Measurements from ENCODE around the gene EPHA1. TPM values are rescaled to one million over a fixed set of nuclear protein-coding genes. Genes with fewer than 3 reads are reported as not detected.

Gene EPHA1
- total and polyA plus RNA-seq, 12 donors, result 0.07 to 1.3 (median 0.46) TPM; not detected in 3

DNA sequence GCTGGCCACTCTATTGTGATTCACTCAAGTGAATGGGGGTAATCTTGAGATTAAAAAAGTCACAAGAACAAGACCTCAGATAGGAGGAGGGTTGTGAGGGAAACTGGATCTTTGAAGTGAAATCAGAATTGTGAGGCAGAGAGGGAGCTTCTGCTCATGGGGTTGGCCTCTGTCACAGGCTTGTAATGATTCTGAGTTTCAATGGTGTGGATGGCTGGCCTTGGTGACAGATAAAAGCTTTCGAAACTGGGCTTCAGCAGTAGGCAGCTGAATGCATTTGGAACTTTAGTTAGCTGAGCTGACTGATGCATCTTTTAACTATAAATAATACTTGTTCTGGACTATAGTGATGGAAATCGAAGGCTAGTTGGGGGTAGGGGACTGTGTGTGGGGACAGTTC, 46.8 kb upstream of the EPHA1 start:
- no peak overlapping the region for H3K4me3 ChIP-seq
- H3K36me3 ChIP-seq (replicated peaks in 1 of 2), result no peaks in the 10 kb centered on the region
- DNase-seq, result no peak
- no peaks in the 10 kb centered on the region for H3K4me1 ChIP-seq (replicated peaks in 1 of 2)
- H3K27ac ChIP-seq, result no peak overlapping the region
- intact Hi-C loops (cut with DNase I), result no loop called here
- H3K27me3 ChIP-seq, result no peaks in the 10 kb centered on the region
- H3K9me3 ChIP-seq (replicated peaks in 1 of 3), result no peaks in the 10 kb centered on the region
- 56 to 65% (median 59%) methylated on average over 2 of the region's 2 CpGs for WGBS, 4 donors
- TF ChIP-seq, protein P1, sequence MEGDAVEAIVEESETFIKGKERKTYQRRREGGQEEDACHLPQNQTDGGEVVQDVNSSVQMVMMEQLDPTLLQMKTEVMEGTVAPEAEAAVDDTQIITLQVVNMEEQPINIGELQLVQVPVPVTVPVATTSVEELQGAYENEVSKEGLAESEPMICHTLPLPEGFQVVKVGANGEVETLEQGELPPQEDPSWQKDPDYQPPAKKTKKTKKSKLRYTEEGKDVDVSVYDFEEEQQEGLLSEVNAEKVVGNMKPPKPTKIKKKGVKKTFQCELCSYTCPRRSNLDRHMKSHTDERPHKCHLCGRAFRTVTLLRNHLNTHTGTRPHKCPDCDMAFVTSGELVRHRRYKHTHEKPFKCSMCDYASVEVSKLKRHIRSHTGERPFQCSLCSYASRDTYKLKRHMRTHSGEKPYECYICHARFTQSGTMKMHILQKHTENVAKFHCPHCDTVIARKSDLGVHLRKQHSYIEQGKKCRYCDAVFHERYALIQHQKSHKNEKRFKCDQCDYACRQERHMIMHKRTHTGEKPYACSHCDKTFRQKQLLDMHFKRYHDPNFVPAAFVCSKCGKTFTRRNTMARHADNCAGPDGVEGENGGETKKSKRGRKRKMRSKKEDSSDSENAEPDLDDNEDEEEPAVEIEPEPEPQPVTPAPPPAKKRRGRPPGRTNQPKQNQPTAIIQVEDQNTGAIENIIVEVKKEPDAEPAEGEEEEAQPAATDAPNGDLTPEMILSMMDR (IDR thresholded peaks at IDR 0.05), result no peak
- no peak for TF ChIP-seq POLR2A (IDR thresholded peaks at IDR 0.05)

DNA sequence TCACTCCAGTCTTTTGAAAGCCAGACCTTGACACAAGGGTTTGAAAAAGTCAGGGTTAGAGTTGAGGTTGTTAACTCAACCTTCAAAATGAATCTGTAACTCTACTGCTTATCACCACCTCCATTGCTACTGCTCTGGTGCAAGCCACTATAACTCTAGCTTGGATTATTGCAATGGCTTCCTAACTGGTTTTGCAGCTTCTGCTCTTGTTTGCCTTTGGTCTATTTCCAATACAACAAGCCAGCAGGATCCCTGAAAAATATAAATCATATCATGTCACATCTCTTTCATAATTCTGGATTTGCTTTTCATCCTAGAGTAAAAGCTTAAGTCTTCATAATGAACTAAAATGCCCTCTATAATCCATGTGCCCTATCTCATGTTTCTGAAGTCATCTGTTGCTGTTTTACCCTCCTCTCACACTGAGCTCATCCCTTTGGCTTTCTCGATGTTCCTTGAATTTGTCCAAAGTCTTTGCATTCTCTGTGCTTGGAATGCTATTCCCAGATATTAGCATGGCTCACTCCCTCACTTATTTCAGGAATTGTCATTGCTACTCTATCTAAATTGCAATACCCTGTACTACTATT, 45.5 kb upstream of the EPHA1 start:
- no peak for DNase-seq
- TF ChIP-seq, protein P1 (IDR thresholded peaks at IDR 0.05), result no peak
- TF ChIP-seq POLR2A (IDR thresholded peaks at IDR 0.05), result no peak
- no peaks in the 10 kb centered on the region for H3K27me3 ChIP-seq
- no peaks in the 10 kb centered on the region for H3K9me3 ChIP-seq (replicated peaks in 1 of 3)
- no peaks in the 10 kb centered on the region for H3K4me1 ChIP-seq (replicated peaks in 1 of 2)
- intact Hi-C loops (cut with DNase I), result no loop called here
- H3K36me3 ChIP-seq (replicated peaks in 1 of 2), result no peaks in the 10 kb centered on the region
- H3K4me3 ChIP-seq, result no peak overlapping the region
- WGBS, 4 donors, result 63 to 76% (median 66%) methylated on average over 1 of the region's 1 CpG
- H3K27ac ChIP-seq, result no peak overlapping the region

DNA sequence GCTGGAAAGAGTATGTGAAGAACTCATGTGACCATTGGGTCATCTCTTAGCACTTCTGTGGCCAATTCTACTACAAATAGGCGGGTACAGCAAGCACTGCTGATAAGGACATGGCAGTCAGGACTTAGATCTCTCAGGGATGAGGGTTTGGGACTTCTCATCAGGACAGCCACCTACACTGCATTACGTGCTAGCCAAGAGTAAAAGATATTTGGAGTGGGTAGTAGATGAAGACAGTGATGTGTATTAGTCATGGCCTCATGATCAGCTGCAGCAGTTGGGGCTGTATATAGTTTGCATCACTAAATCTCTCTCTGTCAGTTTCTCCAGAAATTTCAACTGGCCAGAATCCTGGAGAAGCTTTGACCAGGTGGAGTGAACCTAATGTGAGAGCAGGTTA, 43.8 kb upstream of the EPHA1 start:
- Histone ChIP-seq H3K36me3 (replicated peaks in 1 of 2) (no peaks in the 10 kb centered on the region), H3K27me3 (no peaks in the 10 kb centered on the region), H3K9me3 (replicated peaks in 1 of 3) (no peaks in the 10 kb centered on the region), H3K27ac (no peak overlapping the region), H3K4me3 (no peak overlapping the region), H3K4me1 (replicated peaks in 1 of 2) (no peaks in the 10 kb centered on the region)
- intact Hi-C loops (cut with DNase I), result no loop called here
- WGBS, 4 donors, result 69 to 75% (median 69%) methylated on average over 2 of the region's 2 CpGs
- TF ChIP-seq POLR2A (IDR thresholded peaks at IDR 0.05), result no peak
- TF ChIP-seq, protein P1 (IDR thresholded peaks at IDR 0.05), result no peak
- DNase-seq, result no peak

DNA sequence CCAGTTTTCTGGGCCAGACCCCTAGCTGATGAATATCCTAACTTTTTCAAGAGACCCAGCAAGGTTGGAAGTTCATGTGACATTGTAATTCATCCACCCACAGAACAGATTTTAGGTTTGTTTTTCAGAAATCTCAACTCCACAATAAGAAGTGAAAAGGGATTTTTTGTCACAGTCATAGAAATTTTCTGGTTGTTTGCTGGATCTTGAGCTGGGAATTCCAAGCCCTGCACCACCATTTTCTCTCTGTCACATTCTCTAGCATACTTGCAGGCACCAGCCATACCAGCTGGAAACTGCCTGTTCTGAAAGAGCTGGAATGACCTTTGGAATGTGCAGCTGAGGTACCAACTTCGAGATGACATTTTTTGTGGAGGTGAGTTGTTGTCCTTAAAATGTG, 43.1 kb upstream of the EPHA1 start:
- Histone ChIP-seq H3K27ac (no peak overlapping the region), H3K4me1 (replicated peaks in 1 of 2) (no peaks in the 10 kb centered on the region), H3K4me3 (no peak overlapping the region), H3K36me3 (replicated peaks in 1 of 2) (no peaks in the 10 kb centered on the region), H3K9me3 (replicated peaks in 1 of 3) (no peaks in the 10 kb centered on the region), H3K27me3 (peaks cover 7% of the 10 kb centered on the region)
- TF ChIP-seq POLR2A (IDR thresholded peaks at IDR 0.05), result no peak
- TF ChIP-seq, protein P1 (IDR thresholded peaks at IDR 0.05), result no peak
- DNase-seq, result no peak
- intact Hi-C loops (cut with DNase I), result no loop called here
- WGBS, 4 donors, result 68 to 86% (median 76%) methylated on average over 1 of the region's 1 CpG

All from adrenal gland (tissue), 12 donors.